Measurements from ENCODE around the gene AVEN. TPM values are rescaled to one million over a fixed set of nuclear protein-coding genes. Genes with fewer than 3 reads are reported as not detected.

AVEN gene
- total RNA-seq, 1 donor from 2014 or later, result 13.9 TPM

DNA sequence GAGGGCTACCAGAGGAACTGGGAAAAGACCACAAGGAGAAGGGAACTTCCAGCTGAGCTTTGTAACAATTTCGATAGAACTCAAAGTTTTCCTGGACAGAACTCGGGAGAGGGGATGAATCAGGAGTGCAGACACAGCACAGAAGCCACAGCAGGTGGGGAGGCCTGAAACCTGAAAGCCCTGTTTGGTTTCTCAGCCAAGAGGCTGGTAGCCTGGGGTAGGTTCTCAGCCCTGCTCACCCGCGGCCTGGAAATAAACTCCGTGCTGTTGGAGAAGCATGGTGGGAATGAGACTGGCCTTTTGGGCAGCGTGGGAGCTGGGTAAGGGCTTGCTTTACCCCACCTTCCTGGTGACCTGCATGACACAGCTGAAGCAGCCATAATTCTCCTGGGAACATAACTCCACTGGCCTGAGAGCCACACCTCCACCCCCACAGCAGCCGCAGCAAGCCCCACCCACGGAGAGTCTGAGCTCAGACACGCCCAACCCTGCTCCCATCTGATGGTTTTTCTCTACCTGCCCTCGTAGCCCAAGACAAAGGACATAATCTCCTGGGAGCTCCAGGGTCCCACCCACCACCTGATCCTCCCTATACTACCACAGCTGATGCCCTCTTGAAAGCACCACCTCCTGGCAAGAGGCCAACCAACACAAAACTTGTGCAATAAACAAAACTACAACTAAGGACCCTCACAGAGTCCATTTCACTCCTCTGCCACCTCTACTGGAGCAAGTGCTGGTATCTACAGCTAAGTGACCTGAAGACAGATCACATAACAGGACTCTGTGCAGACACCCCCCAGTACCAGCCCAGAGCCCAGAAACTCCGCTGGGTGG is 123.2 kb downstream of the AVEN start:
- no peak for DNase-seq (ENCODE audit: low spot score)

DNA sequence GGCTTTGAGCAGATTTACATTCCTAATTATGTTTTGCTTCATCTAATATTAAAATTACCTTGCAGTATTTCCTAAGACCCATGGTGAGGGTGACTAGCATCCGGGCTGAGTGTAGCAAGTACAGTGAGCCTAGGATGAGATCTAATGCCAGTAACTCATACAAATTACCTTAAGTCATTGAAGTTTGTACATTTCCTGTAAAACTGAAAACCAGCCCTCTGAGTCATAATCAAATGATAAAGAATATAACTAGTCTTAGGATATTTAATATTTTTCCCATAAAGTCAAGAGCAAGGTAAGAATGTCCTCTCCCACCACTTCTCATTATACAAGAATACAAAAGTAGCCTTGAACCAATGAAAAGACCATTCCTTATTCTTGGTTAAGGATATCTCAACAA is 125.5 kb downstream of the AVEN start:
- DNase-seq (ENCODE audit: low spot score), result no peak

DNA sequence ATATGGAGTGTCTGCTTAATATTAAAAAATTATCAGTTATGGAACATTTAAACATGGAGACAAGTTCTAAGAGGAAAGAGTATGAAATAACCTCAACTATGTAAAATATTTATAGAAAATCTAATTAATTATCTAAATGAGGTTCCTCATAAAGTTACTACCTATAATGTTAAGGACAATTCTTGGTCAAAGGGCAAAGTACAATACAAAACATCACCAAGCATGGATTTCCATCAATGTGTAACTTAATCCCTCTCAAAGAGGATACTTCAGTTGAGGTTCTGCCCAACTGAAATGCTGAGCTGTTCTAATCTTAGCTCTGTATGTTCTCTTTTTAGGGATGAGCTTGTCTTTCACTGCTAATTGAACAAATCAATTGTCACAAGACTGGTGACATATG is 126.7 kb downstream of the AVEN start:
- no peak for DNase-seq (ENCODE audit: low spot score)

DNA sequence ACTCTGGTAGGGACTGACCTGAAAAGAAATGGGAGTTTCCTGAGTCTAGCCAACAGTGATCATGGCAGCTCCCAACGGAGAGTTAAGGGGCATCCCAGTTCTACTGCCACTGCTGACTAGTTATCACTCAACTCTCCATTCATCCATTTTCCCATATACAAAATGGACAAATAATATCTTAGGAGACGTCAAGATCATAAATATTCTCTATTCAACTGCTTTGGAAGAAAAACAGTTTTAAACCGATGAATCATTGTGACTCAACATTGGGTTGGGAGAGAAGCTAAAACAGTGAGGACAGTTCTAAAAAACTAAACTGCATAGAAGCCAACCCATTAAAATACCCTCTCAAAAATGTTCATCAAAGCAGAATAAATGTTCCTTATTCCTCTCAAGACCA is 128.3 kb downstream of the AVEN start:
- DNase-seq (ENCODE audit: low spot score), result no peak

DNA sequence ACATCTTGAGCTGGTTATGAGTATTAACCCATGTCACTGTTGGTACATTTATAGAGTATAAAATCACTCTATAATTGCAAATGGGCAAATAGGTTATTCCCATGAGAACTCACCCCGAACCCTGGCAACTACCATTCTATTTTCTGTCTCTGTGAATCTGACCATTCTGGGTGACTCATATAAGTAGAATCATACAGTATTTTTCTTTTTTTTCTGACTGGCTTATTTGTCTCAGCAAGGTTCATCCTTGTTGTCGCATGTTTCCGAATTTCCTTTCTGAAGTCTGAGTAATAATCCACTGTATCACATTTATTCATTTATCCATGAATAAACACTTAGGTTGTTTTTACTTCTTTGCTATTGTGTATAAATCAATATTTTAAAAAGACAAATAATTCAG is 130.6 kb downstream of the AVEN start:
- DNase-seq (ENCODE audit: low spot score), result no peak

DNA sequence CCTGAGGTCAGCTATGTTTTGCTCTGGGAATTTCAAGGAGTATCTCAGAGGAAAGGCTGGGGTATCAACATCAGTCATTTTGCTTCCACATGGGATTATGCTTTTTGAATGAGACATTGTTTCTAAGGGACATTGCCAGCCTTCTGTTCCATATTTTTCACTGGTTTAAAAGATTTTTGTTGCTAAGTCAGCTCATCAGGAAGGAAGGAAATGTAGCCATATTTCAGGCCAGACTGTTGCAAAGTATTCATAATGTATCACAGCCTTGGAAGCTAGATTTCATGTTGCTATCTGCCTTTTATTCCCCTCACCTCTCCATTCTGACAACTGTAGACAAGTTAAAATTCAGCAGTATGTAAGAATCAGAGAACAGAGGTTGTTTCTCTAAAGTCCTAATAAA is 131.7 kb downstream of the AVEN start:
- no peak for DNase-seq (ENCODE audit: low spot score)

DNA sequence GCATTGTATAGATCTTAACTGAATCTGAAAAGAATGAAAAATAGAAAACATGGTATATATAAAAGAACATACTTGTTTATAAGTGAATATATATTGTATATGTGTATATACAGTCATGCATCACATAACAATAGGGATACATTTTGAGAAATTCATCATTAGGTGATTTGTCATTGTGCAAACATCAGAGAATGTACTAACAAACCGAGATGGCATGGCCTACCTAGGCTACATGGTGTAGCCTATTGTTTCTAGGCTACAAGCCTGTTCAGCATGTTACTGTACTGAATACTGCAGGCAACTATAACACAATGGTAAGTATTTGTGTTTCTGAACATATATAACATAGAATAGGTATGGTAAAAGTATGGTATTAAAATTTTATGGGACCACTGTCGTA is 135.3 kb downstream of the AVEN start:
- no peak for DNase-seq (ENCODE audit: low spot score)

DNA sequence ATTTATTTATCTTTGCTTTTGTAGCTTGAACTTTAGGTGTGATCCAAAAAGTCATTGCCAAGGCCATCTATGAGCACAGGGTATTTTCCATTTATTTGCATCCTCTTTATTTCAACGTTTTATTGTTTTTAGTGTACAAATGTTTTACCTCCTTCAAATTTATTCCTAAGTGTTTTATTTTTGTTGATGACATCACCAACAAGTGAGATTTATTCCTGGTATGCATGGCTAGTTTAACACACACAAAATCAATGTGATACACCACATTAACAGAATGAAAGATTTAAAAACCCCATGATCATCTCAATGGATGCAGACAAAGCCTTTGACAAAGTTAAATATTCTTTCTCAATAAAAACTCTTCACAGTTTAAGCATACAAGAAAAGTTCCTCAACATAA is 137.0 kb downstream of the AVEN start:
- DNase-seq (ENCODE audit: low spot score), result no peak

DNA sequence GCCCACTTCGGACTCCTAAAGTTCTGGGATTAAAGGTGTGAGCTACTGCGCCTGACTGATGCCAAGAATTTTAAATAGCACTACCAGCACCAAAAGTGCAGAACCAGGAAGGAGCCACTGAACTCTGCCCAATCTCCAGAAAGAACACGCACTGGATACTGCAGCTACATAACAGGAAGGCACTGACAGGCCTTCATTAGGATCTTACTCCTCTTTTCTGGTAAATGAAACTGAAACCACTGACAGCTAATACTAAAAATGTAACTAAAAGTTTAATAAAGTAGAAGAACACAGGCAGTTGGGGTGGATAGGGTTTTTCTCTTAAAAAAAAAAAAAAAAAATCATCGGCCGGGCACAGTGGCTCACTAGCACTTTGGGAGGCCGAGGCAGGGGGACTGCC is 144.8 kb downstream of the AVEN start:
- no peak for DNase-seq (ENCODE audit: low spot score)

DNA sequence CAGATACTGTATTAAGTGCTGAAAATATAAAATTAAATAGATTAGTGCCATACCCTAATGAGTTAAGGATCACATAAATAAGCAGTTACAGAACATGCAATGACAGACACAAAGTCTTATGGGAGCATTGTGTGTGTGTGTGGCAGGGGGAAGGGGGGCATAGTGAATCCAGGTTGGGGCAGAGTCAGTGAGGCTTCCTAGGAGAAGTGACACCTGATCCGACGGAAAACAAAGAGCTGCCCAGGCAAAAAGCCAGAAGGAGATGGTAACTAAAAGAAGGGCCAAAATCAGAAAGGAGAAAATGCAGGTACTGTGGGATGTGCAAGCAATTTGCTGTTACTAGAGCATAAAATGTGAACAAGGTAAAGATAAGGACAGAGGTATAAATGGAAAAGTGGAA is 150.8 kb downstream of the AVEN start:
- no peak for DNase-seq (ENCODE audit: low spot score)

DNA sequence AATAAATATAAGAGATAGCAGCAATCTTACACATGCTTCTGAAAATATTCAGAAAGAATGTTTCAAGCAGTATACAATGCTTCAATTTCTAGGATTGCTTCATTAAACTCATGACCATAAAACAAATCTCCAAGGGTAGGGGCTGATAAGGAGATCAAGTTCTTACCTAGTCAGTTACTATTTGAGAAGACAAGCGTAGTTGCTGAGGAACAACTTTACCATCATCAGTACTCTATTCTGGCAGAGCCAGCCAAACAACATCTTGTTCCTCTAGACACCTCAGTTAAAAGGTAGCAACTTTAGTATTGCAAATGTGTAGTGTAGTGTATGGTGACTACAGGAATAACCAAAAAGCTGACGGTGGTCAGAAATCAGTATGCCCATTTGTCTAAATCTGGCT is 156.1 kb downstream of the AVEN start:
- no peak for DNase-seq (ENCODE audit: low spot score)

DNA sequence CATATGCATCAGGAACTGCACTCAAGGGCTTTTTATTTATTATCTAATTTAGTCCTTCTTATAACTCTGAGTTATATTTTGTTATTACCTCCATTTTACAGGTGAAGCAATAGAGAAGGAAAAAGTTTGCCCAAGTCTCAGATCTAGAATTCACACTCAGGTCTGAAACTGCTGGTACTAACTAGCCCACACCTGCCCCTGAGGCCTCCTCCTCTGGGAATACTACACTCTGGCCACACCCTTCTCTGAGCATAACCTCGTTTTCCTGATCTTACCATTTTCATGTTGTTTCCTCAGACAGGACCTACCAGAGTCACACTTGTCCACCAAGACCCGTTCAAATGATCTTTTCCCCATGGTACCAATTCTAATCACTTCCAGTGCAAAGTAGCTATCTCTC is 164.8 kb downstream of the AVEN start:
- DNase-seq (ENCODE audit: low spot score), result no peak

DNA sequence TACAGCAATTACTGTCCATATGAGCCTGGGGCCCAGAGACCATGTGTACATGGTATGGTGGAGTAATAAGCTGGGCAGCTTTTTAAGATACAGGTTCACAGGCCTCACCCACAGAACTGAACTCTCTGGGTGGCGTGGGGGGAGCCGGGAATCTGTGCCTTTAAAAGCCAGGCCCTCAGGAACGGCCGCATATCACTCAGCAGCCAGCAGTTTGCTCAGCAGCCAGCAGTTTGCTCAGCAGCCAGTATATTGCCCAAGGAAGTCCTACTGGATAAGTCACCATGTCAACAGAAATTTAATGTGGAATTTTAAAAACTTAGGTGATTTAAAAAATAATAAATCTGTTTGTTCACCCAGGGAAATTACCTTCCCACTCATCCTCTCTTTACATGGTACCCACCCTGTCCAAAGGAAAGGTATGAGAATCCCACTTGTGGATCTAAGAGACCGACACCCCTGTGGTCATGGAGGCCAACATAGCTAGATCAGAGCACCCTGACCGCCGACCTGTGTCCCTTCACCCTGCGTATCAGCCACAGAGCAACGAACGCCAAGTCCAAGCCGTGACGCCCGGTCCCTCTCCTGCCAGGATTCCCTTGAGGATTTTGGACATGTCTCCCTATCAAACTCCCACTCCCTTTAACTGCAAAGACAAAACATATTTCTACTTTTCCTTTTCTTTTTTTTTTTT is 166.4 kb downstream of the AVEN start:
- no peak for DNase-seq (ENCODE audit: low spot score)

DNA sequence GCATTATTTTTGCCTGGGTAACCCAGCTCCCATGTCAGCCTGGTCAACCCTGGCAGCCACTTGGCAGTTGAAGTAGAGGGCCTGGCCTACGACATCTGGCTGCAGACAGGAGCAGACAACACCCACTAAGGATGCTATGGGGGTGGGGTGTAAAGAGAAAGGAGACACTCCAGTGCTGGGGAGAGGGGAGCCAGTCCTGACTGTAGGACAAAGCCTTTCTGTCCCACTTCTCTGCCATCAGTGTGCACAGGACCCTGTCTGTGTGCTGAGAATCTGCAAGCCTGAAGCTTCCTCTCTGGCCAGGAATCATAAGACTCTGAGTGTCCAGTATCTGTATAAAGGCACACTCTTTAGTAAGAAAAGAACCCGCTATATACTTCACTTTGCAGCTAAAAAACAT is 167.0 kb downstream of the AVEN start:
- no peak for DNase-seq (ENCODE audit: low spot score)

DNA sequence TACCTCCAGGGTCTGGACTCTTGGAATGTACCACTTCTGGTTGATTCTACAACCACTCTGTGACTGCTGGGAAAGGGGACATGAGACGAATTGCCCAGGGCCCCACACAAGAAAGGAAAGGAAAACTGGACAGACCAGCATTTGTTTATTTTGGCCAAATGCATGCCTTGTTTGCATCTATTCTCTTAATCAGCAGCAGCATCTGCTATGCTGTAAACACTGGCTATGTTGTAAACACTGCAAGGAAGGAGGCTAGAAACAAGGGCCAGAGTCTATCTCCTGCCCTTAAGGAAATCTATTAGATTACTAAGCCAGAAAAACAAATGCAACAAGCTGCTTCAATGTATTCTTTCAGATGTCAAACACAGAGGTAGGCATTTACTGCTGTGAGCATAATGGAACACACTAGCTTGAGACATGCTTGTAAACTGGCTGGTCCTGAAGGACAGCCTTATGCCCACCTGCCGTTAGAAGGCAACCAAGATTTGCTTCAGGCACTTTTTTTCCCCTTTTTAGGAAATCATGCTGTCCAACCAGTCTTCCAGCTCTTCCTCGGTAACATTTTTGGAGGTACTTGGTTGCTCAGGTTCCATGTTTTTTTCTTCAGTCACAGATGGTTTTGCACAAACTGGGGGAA is 172.8 kb downstream of the AVEN start:
- DNase-seq (ENCODE audit: low spot score), result no peak

DNA sequence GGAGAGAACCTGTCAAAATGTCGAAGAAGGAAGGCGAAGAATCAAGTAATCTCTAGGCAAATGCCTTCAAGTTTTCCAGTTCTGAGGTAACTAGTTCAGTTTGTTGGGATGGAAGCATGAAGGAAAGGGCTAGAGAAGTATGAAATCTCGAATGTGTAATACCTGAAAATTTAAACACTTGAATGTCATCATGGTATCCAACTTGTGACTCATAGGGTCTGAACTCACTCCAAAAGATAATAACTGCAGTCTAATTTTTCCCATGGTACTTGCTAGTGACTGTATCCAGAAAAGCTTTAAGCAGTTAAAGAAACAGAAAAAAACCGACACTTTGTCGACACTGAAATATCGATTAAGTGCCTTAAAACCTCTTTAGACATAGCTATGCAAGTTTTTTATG is 173.6 kb downstream of the AVEN start:
- DNase-seq (ENCODE audit: low spot score), result no peak

DNA sequence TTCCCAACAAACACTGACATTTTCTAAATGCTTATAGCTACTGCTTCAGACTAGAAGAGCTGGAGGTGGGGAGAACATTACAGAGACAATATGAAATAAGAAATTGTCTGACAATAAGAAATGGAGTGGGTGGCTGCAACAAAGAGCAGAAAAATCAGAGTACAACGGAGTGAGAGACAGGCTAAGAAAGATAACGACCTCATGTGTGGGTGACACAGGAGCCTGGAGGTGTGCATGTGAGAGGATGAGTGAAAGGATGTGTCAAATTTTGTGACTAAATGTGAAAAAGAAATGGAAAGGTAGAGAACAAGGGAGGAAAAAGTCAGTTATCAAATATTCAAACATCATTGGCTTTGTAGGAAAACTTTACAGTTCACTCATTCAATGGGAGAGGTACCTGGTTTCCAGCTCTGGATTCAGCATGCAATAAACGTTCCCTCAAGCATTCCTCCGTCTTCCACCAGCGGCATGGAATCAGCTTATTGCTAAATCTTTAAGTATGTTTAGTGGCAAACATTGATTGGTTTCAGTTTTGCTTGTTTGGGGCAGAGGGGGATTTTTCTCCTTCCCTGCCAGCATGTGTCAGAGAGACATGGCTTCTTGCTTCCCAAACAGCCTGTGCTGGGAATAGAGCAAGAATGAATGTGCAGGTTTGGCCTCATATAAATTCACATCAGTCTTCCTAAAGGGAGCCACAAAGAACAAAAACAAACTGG is 174.5 kb downstream of the AVEN start:
- no peak for DNase-seq (ENCODE audit: low spot score)

DNA sequence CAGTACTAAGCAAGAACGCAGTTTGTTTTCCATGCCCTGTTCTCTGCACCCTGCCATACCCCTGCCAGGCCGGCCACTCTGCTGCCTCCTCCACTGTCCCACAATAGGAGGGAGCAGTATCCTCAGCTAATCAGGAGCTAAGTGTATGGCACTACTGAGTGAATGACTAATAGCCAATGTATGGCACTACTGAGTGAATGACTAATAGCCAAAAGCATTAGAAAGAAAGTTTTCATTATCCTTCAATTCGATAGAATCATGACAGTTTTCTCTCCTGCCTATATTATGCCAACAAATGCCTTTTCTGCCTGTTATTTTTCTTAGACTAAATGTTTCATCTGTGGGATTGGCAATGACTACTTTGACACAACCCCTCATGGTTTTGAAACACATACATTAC is 178.2 kb downstream of the AVEN start:
- DNase-seq (ENCODE audit: low spot score), result no peak

DNA sequence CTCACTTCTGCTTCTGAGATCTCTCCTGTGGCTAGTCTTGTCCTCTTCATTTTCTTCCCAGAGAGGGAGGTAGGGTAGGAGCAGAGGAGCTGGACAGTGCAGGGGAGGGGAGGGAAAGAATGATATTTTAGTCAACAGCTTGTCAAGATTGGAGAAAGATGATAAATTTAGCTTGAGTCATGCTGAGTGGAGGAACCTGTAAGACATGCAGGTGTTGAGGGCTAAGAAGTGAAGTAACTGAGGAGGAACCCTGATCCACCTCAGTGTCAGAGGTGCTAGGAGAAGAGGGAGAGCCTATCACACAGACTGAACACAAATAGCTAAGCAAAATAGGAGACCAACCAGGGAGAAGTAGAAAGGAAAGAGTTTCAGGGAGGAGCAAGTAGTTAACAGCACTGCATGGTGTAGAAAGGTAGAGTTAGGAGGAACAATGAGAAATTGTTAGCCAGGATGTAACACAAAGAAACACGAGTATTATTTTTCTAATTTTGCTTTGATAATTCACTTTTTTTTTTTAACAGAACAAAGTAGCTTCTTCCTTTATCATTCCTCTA is 178.9 kb downstream of the AVEN start:
- no peak for DNase-seq (ENCODE audit: low spot score)

DNA sequence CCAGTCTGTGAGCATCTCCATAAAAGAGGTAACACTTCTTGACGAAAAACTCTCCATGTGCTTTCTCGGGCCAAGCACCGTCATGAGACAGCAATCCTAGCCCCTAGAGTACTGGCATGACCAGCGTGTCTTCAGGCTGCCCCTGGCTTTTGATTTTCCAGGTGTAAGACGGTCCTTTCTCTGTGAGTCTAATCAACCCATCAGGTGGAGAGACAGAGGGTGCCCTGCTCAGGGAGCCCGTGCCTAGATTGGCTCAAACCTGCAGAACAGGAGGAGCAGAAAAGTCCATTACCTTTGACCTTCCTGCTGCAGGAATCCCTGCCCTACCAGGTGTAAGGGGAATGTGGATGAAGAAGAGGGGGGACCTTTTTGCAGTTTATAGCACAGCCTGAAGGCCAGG is 180.2 kb downstream of the AVEN start:
- no peak for DNase-seq (ENCODE audit: low spot score)

DNA sequence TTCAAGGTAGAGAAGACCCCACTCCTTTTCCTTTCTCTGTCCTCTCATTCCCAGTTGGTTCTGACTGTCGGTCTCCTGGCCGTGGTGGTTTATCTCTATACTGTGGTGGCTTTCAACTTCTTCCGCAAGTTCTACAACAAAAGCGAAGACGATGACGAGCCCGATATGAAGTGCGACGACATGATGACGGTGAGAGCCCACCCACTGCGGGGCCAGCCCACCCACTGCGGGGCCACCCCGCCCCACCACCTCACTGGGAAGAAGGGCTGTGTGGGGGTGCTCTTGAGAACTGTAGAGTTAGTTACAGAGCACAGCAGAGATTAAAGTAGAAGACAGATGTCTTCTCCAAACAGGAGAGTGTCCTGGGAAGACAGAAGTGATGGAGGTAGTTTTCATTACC is 181.3 kb downstream of the AVEN start:
- no peak for DNase-seq (ENCODE audit: low spot score)

DNA sequence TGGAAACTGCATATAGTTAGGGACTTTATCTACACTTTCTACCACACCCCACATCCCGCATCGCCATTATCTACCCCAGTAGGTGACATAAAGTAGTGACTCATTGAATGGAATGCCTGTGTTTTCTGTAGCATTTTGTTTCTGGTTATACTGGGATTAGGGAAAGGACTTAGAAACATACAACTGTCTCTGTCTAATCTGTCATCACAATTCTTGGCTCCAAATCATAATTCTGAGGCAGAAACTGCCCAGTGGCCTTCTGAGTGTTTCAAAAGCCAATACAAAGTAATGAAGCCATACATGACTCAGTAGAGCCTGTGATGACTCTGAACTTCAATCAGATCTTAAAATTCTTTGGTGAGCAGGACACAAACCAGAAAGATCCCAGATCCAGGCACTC is 186.4 kb downstream of the AVEN start:
- no peak for DNase-seq (ENCODE audit: low spot score)

All from mucosa of gallbladder (tissue), 1 donor.